ENCODE results near the gene PRKACA.

The PRKACA gene

DNA sequence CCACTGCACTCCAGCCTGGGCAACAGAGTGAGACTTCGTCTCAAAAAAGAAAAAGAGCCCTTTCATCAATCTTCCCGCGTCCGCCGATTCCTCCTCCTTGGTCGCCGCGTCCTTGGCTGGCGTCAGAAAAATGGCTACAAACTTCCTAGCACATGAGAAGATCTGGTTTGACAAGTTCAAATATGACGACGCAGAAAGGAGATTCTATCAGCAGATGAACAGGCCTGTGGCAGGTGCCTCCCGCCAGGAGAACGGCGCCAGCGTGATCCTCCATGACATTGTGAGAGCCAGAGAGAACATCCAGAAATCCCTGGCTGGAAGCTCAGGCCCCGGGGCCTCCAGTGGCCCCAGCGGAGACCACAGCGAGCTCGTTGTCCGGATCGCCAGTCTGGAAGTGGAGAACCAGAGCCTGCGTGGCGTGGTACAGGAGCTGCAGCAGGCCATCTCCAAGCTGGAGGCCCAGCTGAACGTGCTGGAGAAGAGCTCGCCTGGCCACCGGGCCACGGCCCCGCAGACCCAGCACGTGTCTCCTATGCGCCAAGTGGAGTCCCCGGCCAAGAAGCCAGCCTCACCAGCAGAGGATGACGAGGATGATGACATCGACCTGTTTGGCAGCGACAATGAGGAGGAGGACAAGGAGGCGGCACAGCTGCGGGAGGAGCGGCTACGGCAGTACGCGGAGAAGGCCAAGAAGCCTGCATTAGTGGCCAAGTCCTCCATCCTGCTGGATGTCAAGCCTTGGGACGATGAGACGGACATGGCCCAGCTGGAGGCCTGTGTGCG is 47.1 kb downstream of the PRKACA start:
- DNase-seq (ENCODE audit: low read depth, low spot score) = no peak
- H3K9me3 ChIP-seq (ENCODE audit: low read depth, low read length) = no peaks in the 10 kb centered on the region
- no peak overlapping the region for H3K9ac ChIP-seq (ENCODE audit: insufficient read length)
- TF ChIP-seq FOXP2 (optimal IDR thresholded peaks at IDR 0.05; ENCODE audit: control extremely low read depth, extremely low read length, insufficient read depth) = no peak
- no peak overlapping the region for H3K27ac ChIP-seq
- H3K4me3 ChIP-seq = no peak overlapping the region
- H3K36me3 ChIP-seq (ENCODE audit: insufficient read depth, low read length) = no peaks in the 10 kb centered on the region

DNA sequence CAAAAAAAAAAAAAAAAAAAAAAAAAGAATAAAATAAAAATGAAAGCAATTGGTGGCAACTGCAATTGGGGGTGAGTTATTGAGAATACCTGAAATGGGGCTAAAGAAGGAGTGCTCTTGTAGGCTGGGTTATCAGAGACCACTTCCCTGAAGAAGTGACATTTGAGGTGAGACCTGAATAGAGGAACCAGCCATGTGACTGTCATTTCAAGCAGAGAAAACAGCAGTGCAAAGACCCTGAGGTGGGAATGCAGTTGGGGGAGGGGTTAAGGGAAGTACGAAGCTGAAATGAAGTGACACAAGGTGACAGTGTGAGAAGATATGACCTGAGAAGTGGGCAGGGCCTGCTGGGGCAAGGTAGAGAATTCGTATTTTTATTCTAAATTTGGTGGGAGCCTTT is 51.4 kb downstream of the PRKACA start:
- Histone ChIP-seq H3K36me3 (ENCODE audit: insufficient read depth, low read length) (no peaks in the 10 kb centered on the region), H3K9ac (ENCODE audit: insufficient read length) (no peak overlapping the region), H3K9me3 (ENCODE audit: low read depth, low read length) (no peaks in the 10 kb centered on the region), H3K4me3 (no peak overlapping the region), H3K27ac (no peak overlapping the region)
- no peak for DNase-seq (ENCODE audit: low read depth, low spot score)
- TF ChIP-seq FOXP2 (optimal IDR thresholded peaks at IDR 0.05; ENCODE audit: control extremely low read depth, extremely low read length, insufficient read depth) = no peak
- no peak for TF ChIP-seq EZH2 (IDR thresholded peaks at IDR 0.05)
- TF ChIP-seq POLR2AphosphoS5 (IDR thresholded peaks at IDR 0.05; ENCODE audit: borderline replicate concordance, low read depth, low read length) = no peak

DNA sequence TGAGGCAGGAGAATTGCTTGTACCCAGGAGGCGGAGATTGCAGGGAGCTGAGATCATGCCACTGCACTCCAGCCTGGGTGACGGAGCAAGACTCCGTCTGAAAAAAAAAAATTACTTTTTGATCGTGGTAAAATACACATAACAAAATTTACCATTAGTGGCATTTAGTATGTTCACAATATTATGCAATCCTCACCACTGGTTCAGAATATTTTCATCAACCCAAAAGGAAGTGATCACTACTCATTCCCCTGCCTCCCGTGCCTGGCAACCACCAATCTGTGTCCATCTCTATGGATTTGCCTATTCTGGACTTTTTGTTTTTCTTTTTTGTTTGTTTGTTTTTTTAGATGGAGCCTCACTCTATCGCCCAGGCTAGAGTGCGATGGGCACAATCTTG is 54.5 kb downstream of the PRKACA start:
- Histone ChIP-seq H3K36me3 (ENCODE audit: insufficient read depth, low read length) (no peaks in the 10 kb centered on the region), H3K27ac (no peak overlapping the region), H3K4me3 (no peak overlapping the region), H3K9ac (ENCODE audit: insufficient read length) (no peak overlapping the region), H3K9me3 (ENCODE audit: low read depth, low read length) (no peaks in the 10 kb centered on the region)
- no peak for DNase-seq (ENCODE audit: low read depth, low spot score)
- TF ChIP-seq POLR2AphosphoS5 (IDR thresholded peaks at IDR 0.05; ENCODE audit: borderline replicate concordance, low read depth, low read length) (no peak), EZH2 (IDR thresholded peaks at IDR 0.05) (no peak), FOXP2 (optimal IDR thresholded peaks at IDR 0.05; ENCODE audit: control extremely low read depth, extremely low read length, insufficient read depth) (no peak)

DNA sequence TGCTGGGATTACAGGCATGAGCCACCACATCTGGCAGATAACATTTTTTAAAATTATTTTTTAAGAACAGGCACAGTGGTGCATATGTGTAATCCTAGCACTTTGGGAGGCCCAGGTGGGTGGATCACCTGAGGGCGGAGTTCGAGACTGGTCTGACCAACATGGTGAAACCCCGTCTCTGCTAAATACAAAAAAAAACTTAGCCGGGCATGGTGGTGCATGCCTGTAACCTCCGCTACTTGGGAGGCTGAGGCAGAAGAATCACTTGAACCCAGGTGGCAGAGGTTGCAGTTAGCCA is 55.1 kb downstream of the PRKACA start:
- no peaks in the 10 kb centered on the region for H3K36me3 ChIP-seq (ENCODE audit: insufficient read depth, low read length)

DNA sequence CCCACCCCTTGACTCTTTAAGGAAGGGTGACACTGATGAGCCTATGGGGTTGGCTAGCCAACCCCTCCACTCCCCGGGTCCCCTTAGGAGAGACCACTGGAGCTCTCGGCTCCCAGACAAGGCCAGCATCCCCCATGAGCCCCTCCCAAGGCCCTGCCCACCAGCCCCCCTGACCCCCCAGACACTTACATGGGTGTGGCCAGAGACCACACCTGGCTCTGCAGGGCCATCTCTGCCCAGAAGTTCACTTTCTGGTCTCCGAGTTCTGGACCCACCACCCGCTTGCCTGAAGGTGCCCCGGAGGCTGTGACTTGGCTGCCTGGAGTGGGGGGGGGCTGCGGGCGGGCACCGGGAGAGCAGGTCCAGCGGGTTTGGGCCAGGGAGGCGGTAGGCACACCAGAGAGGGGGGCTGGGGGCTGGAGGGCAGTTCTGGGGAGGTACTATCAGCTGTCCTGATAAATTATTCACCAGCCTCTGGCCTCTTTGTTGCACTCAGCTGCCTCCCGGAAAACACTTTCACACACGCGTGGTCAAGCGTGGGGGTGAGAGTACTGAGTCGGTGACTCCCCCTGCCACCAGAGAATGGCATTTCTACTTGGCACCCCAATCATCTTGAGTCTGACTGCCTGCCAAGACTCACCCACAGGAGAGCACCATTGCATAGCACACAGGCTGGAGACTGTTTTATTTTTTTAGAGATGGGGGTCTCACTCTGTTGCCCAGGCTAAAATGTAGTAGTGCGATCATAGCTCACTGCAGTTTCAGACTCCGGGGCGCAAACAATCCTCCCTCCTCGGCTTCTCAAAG is 55.6 kb downstream of the PRKACA start, which contains the start of gene PALM3:
TSS of gene PALM3 (minus strand) at position 326 of the 807 bp plus-strand sequence. CDS start at position 230, 96 bp downstream.
- no peak within 1 kb of the TSS for H3K4me3 ChIP-seq
- H3K27ac ChIP-seq = no peak within 1 kb of the TSS
- TF ChIP-seq POLR2AphosphoS5 (IDR thresholded peaks at IDR 0.05; ENCODE audit: borderline replicate concordance, low read depth, low read length) = no peak
- TF ChIP-seq FOXP2 (optimal IDR thresholded peaks at IDR 0.05; ENCODE audit: control extremely low read depth, extremely low read length, insufficient read depth) = no peak
- no peak for TF ChIP-seq EZH2 (IDR thresholded peaks at IDR 0.05)
- DNase-seq (ENCODE audit: low read depth, low spot score) = no peak
- no peak within 1 kb of the TSS for H3K9ac ChIP-seq (ENCODE audit: insufficient read length)
- H3K36me3 ChIP-seq (ENCODE audit: insufficient read depth, low read length) = no peaks in the 10 kb centered on the region
- H3K9me3 ChIP-seq (ENCODE audit: low read depth, low read length) = no peaks in the 10 kb centered on the region

More for the DNA sequence above, 55.1 kb downstream of the PRKACA start:
- H3K27ac ChIP-seq = no peak overlapping the region
- no peaks in the 10 kb centered on the region for H3K9me3 ChIP-seq (ENCODE audit: low read depth, low read length)
- TF ChIP-seq FOXP2 (optimal IDR thresholded peaks at IDR 0.05; ENCODE audit: control extremely low read depth, extremely low read length, insufficient read depth) (no peak), POLR2AphosphoS5 (IDR thresholded peaks at IDR 0.05; ENCODE audit: borderline replicate concordance, low read depth, low read length) (no peak), EZH2 (IDR thresholded peaks at IDR 0.05) (no peak)
- H3K4me3 ChIP-seq = no peak overlapping the region
- DNase-seq (ENCODE audit: low read depth, low spot score) = no peak
- no peak overlapping the region for H3K9ac ChIP-seq (ENCODE audit: insufficient read length)

DNA sequence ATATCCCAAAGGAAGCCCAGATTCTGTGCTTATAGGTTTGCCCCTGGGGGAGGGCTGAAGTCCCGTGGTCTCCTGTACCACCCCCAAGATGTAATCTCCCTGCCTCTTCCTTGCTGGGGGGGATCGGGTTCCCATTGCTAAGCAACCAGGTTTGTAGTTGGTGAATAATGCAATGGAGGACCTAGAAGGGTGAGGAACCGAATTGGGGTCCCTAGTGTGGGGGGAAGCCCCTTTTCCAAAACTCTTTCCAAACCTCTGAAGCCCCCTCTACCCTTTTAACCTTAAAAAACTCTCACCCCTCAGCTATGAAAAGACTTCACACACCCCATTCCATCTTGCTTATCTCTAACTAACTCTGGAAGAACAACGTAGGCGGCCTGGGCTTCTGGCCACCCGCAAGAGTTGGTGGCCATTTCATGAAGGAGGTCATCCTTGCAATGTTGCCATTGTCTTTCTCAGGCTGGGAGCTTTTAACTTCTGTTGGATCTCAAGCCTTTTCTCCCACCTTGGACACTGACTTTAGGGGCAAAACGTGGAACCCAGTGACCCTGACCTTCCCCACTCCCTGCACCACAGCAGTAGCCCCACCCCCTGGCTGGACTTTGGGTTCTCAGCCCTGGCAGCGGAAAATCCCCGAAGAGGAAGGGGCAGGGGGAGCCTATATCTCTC is 56.3 kb downstream of the PRKACA start:
- DNase-seq (ENCODE audit: low read depth, low spot score) = no peak

DNA sequence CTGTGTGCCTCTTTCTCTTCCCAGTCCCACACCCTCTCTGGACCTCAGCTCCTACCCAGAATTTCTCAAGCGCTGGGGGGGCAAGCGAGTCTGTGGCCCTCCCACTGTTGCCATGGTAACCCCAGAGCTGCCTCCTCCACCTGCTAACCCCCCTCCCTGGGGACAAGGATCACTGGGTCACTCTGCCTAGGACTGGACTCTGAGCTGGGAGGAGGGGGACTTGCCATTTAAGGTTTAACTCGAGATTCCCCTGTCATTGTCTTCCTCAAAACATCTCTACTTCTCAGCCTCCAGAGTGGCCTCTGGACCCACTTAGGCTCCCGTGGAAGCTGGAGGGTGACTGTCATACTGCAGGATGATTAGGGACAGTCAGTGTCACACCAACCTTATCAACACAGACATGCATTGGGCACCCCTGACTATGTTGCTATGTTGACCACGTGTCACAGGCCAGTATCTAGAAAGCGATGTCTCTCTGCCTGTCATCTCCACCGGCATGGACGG is 57.9 kb downstream of the PRKACA start:
- no peak overlapping the region for H3K4me3 ChIP-seq
- 0 out of 2 replicates have a peak, but pooled peaks cover 2% of the 10 kb centered on the region for H3K36me3 ChIP-seq (ENCODE audit: insufficient read depth, low read length)
- no peak for DNase-seq (ENCODE audit: low read depth, low spot score)
- H3K27ac ChIP-seq = no peak overlapping the region
- H3K9ac ChIP-seq (ENCODE audit: insufficient read length) = no peak overlapping the region
- TF ChIP-seq POLR2AphosphoS5 (IDR thresholded peaks at IDR 0.05; ENCODE audit: borderline replicate concordance, low read depth, low read length) = no peak
- TF ChIP-seq EZH2 (IDR thresholded peaks at IDR 0.05) = no peak
- TF ChIP-seq FOXP2 (optimal IDR thresholded peaks at IDR 0.05; ENCODE audit: control extremely low read depth, extremely low read length, insufficient read depth) = no peak
- H3K9me3 ChIP-seq (ENCODE audit: low read depth, low read length) = no peaks in the 10 kb centered on the region

More for the DNA sequence above, 56.3 kb downstream of the PRKACA start:
- Histone ChIP-seq H3K4me3 (no peak overlapping the region), H3K36me3 (ENCODE audit: insufficient read depth, low read length) (no peaks in the 10 kb centered on the region), H3K9me3 (ENCODE audit: low read depth, low read length) (no peaks in the 10 kb centered on the region), H3K27ac (no peak overlapping the region), H3K9ac (ENCODE audit: insufficient read length) (no peak overlapping the region)
- TF ChIP-seq FOXP2 (optimal IDR thresholded peaks at IDR 0.05; ENCODE audit: control extremely low read depth, extremely low read length, insufficient read depth) (no peak), POLR2AphosphoS5 (IDR thresholded peaks at IDR 0.05; ENCODE audit: borderline replicate concordance, low read depth, low read length) (no peak), EZH2 (IDR thresholded peaks at IDR 0.05) (no peak)

DNA sequence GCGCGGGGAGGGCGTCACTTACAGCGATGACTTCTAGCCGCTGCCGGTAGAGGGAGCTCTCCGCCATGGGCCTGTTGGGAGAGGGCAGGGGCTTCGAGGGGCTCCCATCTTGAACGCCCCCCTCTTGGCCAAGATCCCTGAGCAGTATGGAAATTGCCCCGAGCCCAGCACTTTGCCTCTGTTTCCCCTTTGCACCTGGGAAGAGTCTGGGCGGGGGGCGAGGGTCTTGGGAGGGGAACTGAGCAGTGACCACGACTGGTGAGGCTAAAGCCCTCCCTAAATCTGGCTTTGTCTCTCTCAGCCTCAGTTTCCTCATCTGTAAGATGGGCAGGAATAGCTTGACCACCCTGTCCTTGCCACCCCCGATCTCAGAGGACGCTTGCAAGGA is 58.5 kb downstream of the PRKACA start:
- Histone ChIP-seq H3K4me3 (no peak overlapping the region), H3K36me3 (ENCODE audit: insufficient read depth, low read length) (peaks cover 2% of the 10 kb centered on the region; the same call in 1 of the 2 replicates), H3K27ac (no peak overlapping the region), H3K9me3 (ENCODE audit: low read depth, low read length) (no peaks in the 10 kb centered on the region), H3K9ac (ENCODE audit: insufficient read length) (no peak overlapping the region)
- no peak for TF ChIP-seq POLR2AphosphoS5 (IDR thresholded peaks at IDR 0.05; ENCODE audit: borderline replicate concordance, low read depth, low read length)
- no peak for TF ChIP-seq FOXP2 (optimal IDR thresholded peaks at IDR 0.05; ENCODE audit: control extremely low read depth, extremely low read length, insufficient read depth)
- TF ChIP-seq EZH2 (IDR thresholded peaks at IDR 0.05) = no peak
- no peak for DNase-seq (ENCODE audit: low read depth, low spot score)
